ENCODE data around the gene ERFL. TPM values are rescaled to one million over a fixed set of nuclear protein-coding genes. Genes with fewer than 3 reads are reported as not detected.

The ERFL gene
- total RNA-seq, 2 experiments from 2014 or later: 1.6 to 6.8 TPM

DNA sequence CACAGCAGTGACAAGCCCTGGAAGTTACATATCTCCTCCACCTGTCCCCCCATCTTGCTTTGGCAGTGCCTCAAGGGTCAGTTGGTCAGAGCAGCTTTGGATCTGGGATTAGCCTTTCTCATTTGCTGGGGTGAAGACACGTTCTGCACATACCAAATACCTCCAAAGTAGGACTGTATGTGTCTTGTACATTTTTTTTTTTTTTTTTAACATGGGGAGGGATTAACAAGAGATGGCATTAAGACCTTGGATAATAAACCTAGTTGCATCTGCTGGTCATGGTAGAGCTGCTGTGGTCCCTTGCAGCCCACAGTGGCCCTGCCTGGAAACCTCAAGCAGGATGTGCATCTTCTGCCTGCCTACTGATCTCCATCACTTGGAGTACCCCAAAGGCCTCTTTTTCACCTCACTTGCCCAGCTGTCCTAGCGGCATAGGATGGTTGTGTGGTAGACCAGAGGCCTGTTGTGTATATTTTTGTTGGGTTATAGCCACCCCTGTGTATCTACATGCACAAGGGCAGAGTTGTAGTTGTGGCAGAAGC is 65.7 kb downstream of the ERFL start:
- no TSS peak for BruUV-seq (replicated peaks)
- peaks cover 44% of the 10 kb centered on the region for H4K20me1 ChIP-seq (ENCODE audit: insufficient read depth, low read length)
- CTCF ChIA-PET (ENCODE audit: unreplicated experiment): no interaction called here

GRCh38 chr19:41861846-41862245 is 66.4 kb downstream of the ERFL start:
- CTCF ChIA-PET (ENCODE audit: unreplicated experiment): no interaction called here
- DNase-seq (ENCODE audit: low spot score): no peak
- H3K9me2 ChIP-seq (ENCODE audit: insufficient read depth, low read length): no peaks in the 10 kb centered on the region
- peak overlapping the region; percentile 85 for H3K27ac ChIP-seq (ENCODE audit: low read depth, low read length, poor library complexity, severe bottlenecking)
- BruUV-seq (replicated peaks): no TSS peak
- peaks cover 44% of the 10 kb centered on the region for H4K20me1 ChIP-seq (ENCODE audit: insufficient read depth, low read length)
- intact Hi-C loops (cut with micrococcal nuclease; ENCODE audit: unreplicated experiment): loop anchor here (10.0 kb wide), 1 partner anchor 423 kb away; no protein-coding TSS in a partner anchor
- peaks cover 65% of the 10 kb centered on the region for H3K79me2 ChIP-seq (ENCODE audit: insufficient read depth, low read depth, low read length)
- POLR2A ChIA-PET: no interaction called here
- TF ChIP-seq, protein P1, sequence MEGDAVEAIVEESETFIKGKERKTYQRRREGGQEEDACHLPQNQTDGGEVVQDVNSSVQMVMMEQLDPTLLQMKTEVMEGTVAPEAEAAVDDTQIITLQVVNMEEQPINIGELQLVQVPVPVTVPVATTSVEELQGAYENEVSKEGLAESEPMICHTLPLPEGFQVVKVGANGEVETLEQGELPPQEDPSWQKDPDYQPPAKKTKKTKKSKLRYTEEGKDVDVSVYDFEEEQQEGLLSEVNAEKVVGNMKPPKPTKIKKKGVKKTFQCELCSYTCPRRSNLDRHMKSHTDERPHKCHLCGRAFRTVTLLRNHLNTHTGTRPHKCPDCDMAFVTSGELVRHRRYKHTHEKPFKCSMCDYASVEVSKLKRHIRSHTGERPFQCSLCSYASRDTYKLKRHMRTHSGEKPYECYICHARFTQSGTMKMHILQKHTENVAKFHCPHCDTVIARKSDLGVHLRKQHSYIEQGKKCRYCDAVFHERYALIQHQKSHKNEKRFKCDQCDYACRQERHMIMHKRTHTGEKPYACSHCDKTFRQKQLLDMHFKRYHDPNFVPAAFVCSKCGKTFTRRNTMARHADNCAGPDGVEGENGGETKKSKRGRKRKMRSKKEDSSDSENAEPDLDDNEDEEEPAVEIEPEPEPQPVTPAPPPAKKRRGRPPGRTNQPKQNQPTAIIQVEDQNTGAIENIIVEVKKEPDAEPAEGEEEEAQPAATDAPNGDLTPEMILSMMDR (conservative IDR thresholded peaks at IDR 0.05; ENCODE audit: low read length): no peak
- TF ChIP-seq EZH2phosphoT487 (IDR thresholded peaks at IDR 0.05; ENCODE audit: borderline replicate concordance, low read depth, low read length): no peak
- no peak overlapping the region for H2AFZ ChIP-seq (ENCODE audit: low read length)
- peaks cover 63% of the 10 kb centered on the region for H3K36me3 ChIP-seq (ENCODE audit: insufficient read depth, low read length)
- H3K4me2 ChIP-seq (ENCODE audit: low read length): peak overlapping the region; percentile 98
- peaks cover 78% of the 10 kb centered on the region for H3K4me1 ChIP-seq (ENCODE audit: insufficient read depth, low read length, poor library complexity, severe bottlenecking)
- no peaks in the 10 kb centered on the region for H3K9me3 ChIP-seq (ENCODE audit: low read length)
- H3K4me3 ChIP-seq (ENCODE audit: low read depth, low read length, poor library complexity, severe bottlenecking): peak overlapping the region; percentile 96

More for the DNA sequence above, 65.7 kb downstream of the ERFL start:
- no peak for DNase-seq (ENCODE audit: low spot score)
- Histone ChIP-seq H3K36me3 (ENCODE audit: insufficient read depth, low read length) (peaks cover 70% of the 10 kb centered on the region), H3K79me2 (ENCODE audit: insufficient read depth, low read depth, low read length) (peaks cover 72% of the 10 kb centered on the region), H3K4me3 (ENCODE audit: low read depth, low read length, poor library complexity, severe bottlenecking) (peak overlapping the region; percentile 96), H3K4me2 (ENCODE audit: low read length) (peak overlapping the region; percentile 98), H3K9me2 (ENCODE audit: insufficient read depth, low read length) (no peaks in the 10 kb centered on the region), H2AFZ (ENCODE audit: low read length) (no peak overlapping the region), H3K9me3 (ENCODE audit: low read length) (no peaks in the 10 kb centered on the region), H3K27ac (ENCODE audit: low read depth, low read length, poor library complexity, severe bottlenecking) (peak overlapping the region; percentile 85), H3K4me1 (ENCODE audit: insufficient read depth, low read length, poor library complexity, severe bottlenecking) (peaks cover 80% of the 10 kb centered on the region)
- TF ChIP-seq, protein P1 (conservative IDR thresholded peaks at IDR 0.05; ENCODE audit: low read length): no peak
- no peak for TF ChIP-seq EZH2phosphoT487 (IDR thresholded peaks at IDR 0.05; ENCODE audit: borderline replicate concordance, low read depth, low read length)
- intact Hi-C loops (cut with micrococcal nuclease; ENCODE audit: unreplicated experiment): loop anchor here (10.0 kb wide), 1 partner anchor 422 kb away; no protein-coding TSS in a partner anchor
- POLR2A ChIA-PET: interaction anchor here (0.6 to 0.7 kb wide), 2 partner anchors 10 to 12 kb away, joined by 3 to 4 read pairs; no protein-coding TSS in a partner anchor

Measured in OCI-LY7 (cell line).